Tibial nerve (tissue), 4 donors: ENCODE measurements around the gene GAGE12J. TPM values are rescaled to one million over a fixed set of nuclear protein-coding genes. Genes with fewer than 3 reads are reported as not detected.
"Not testable (repeated sequence)": the region's sequence is repeated elsewhere in the genome, so short reads cannot be mapped to it uniquely, and the experiment has no call there.

Experiments used
- DNase-seq, 2 donors: peaks; one replicate each; pipeline ENCODE4 v3.0.0-alpha.2; 2019; ENCODE audit warnings: low spot score in 2 of 2
- H3K27ac ChIP-seq, 4 donors: fragments of 200-600 bp; sonication (generic) in 3 of 4; one replicate each; pipeline ENCODE4 v1.5.1; 2017 to 2019; ENCODE audit warnings: mild to moderate bottlenecking in 1 of 4
- H3K27me3 ChIP-seq, 2 donors: fragments of 200-600 bp; sonication (generic) in 1 of 2; one replicate each; pipeline versions ENCODE4 v1.5.1 to v1.6.0; 2017 to 2019
- H3K36me3 ChIP-seq, 3 donors: fragments of 200-600 bp; sonication (generic); one replicate each; pipeline ENCODE4 v1.5.1; 2018 to 2019
- H3K4me1 ChIP-seq, 4 donors: fragments of 200-600 bp; sonication (generic) in 3 of 4; one replicate each; pipeline ENCODE4 v1.5.1; 2017 to 2019
- H3K4me3 ChIP-seq, 4 donors: fragments of 200-600 bp; sonication (generic) in 3 of 4; one replicate each; pipeline ENCODE4 v1.5.1; 2017 to 2019; ENCODE audit warnings: mild to moderate bottlenecking in 1 of 4, moderate library complexity in 1 of 4
- H3K9me3 ChIP-seq, 4 donors: fragments of 200-600 bp; sonication (generic) in 3 of 4; one replicate each; pipeline ENCODE4 v1.5.1; 2017 to 2019
- CTCF ChIP-seq, 5 experiments: fragments of 200-600 bp in 3 of 5; fragments of 450-650 bp in 2 of 5; sonication (generic) in 3 of 5; IDR thresholded peaks; one replicate each; pipeline ENCODE4 v1.5.1; 2016 to 2019; ENCODE audit warnings: antibody characterized with exemption in 5 of 5, mild to moderate bottlenecking in 3 of 5, moderate library complexity in 2 of 5
- EP300 ChIP-seq, 2 donors: sonication (generic); formaldehyde crosslinking; IDR thresholded peaks; one replicate each; pipeline ENCODE4 v1.6.1; 2017; ENCODE audit warnings: antibody characterized with exemption in 2 of 2, mild to moderate bottlenecking in 1 of 2
- POLR2A ChIP-seq, 2 donors: fragments of 450-650 bp; IDR thresholded peaks; one replicate each; pipeline ENCODE4 v1.6.1; 2017; ENCODE audit warnings: antibody characterized with exemption in 2 of 2, mild to moderate bottlenecking in 2 of 2, moderate library complexity in 2 of 2
- WGBS, 2 donors: methylation state at CpG; one replicate each; pipeline ENCODE4 v1.1.5; 2018; 5-methylcytosine and 5-hydroxymethylcytosine counted together
- total RNA-seq, 4 donors: library from RNA; depleted of rRNA; stranded (reverse); fragments of >200 nt; gene quantifications; one replicate each; pipeline ENCODE4 v1.1.0, GENCODE V29; 2016

The GAGE12J gene
- total RNA-seq = not detected

GRCh38 chrX:49321737-49322136 is at the start of gene GAGE12J:
TSS of gene GAGE12J (plus strand) at chrX:49322037. CDS start at chrX:49323194, 1,157 bp downstream.
- DNase-seq, H3K27ac ChIP-seq, H3K36me3 ChIP-seq, H3K9me3 ChIP-seq, H3K27me3 ChIP-seq, H3K4me3 ChIP-seq, H3K4me1 ChIP-seq: not testable (repeated sequence)
- 100% methylated on average over 1 of the region's 16 CpGs; no CpG with 5 or more reads in 1 of the 2 donors for WGBS, 2 donors

- H3K4me3 ChIP-seq = no peak overlapping the region
- H3K36me3 ChIP-seq = no peaks in the 10 kb centered on the region
- H3K4me1 ChIP-seq = peaks cover 0 to 45% (median 18%) of the 10 kb centered on the region in 4 donors
- H3K27ac ChIP-seq = no peak overlapping the region
- 60 to 67% methylated on average over 5 to 6 of the region's 6 CpGs for WGBS, 2 donors
- TF ChIP-seq CTCF (IDR thresholded peaks at IDR 0.05) = no peak
- no peak for TF ChIP-seq POLR2A (IDR thresholded peaks at IDR 0.05)
- no peak for TF ChIP-seq EP300 (IDR thresholded peaks at IDR 0.05)
- no peaks in the 10 kb centered on the region for H3K9me3 ChIP-seq
- DNase-seq = no peak
- H3K27me3 ChIP-seq = no peaks in the 10 kb centered on the region
Measured at GRCh38 chrX:49272421-49272820, 49.4 kb upstream of the GAGE12J start.

GRCh38 chrX:49273181-49273727 is 48.6 kb upstream of the GAGE12J start:
- DNase-seq = no peak
- H3K27me3 ChIP-seq = no peaks in the 10 kb centered on the region
- peaks cover 0 to 45% (median 18%) of the 10 kb centered on the region in 4 donors for H3K4me1 ChIP-seq
- 81 to 85% methylated on average over 8 of the region's 8 CpGs for WGBS, 2 donors
- no peaks in the 10 kb centered on the region for H3K9me3 ChIP-seq
- H3K4me3 ChIP-seq = no peak overlapping the region
- TF ChIP-seq CTCF (IDR thresholded peaks at IDR 0.05) (no peak), POLR2A (IDR thresholded peaks at IDR 0.05) (no peak), EP300 (IDR thresholded peaks at IDR 0.05) (no peak)
- no peak overlapping the region for H3K27ac ChIP-seq
- H3K36me3 ChIP-seq = no peaks in the 10 kb centered on the region

GRCh38 chrX:49276207-49276606 is 45.6 kb upstream of the GAGE12J start:
- H3K36me3 ChIP-seq = no peaks in the 10 kb centered on the region
- no peaks in the 10 kb centered on the region for H3K27me3 ChIP-seq
- TF ChIP-seq POLR2A (IDR thresholded peaks at IDR 0.05) (no peak), CTCF (IDR thresholded peaks at IDR 0.05) (no peak), EP300 (IDR thresholded peaks at IDR 0.05) (no peak)
- no peak for DNase-seq
- H3K9me3 ChIP-seq = no peaks in the 10 kb centered on the region
- 22 to 57% methylated on average over 1 of the region's 1 CpG for WGBS, 2 donors
- no peak overlapping the region for H3K4me3 ChIP-seq
- no peak overlapping the region for H3K27ac ChIP-seq
- peaks cover 0 to 36% (median 14%) of the 10 kb centered on the region in 4 donors for H3K4me1 ChIP-seq

- WGBS, 2 donors = 65 to 74% methylated on average over 15 to 19 of the region's 19 CpGs
- Histone ChIP-seq H3K9me3 (no peaks in the 10 kb centered on the region), H3K27me3 (no peaks in the 10 kb centered on the region), H3K36me3 (no peaks in the 10 kb centered on the region), H3K4me3 (no peak overlapping the region), H3K27ac (peak overlapping the region in 1 of 4 donors; percentile 11), H3K4me1 (peaks cover 0 to 29% (median 7%) of the 10 kb centered on the region in 4 donors)
- DNase-seq = no peak
- TF ChIP-seq CTCF (IDR thresholded peaks at IDR 0.05) (no peak), POLR2A (IDR thresholded peaks at IDR 0.05) (no peak), EP300 (IDR thresholded peaks at IDR 0.05) (no peak)
Measured at GRCh38 chrX:49276671-49277534, 44.9 kb upstream of the GAGE12J start.
